HG03442 (cell line): ENCODE measurements around the gene CIZ1.
A peak's percentile ranks its signal among the peaks of the same experiment; 100 is the strongest.
"Not testable (repeated sequence)": the region's sequence is repeated elsewhere in the genome, so short reads cannot be mapped to it uniquely, and the experiment has no call there.

Source experiments
- ATAC-seq: cut with Tn5 transposase; IDR thresholded peaks from one replicate; pipeline ENCODE4 v1.9.1; 2021; ENCODE audit warnings: mild to moderate bottlenecking, moderate library complexity; ENCODE audit not compliant: unreplicated experiment

The CIZ1 gene

GRCh38 chr9:128191406-128192046 lies at the start of gene CIZ1:
TSS of gene CIZ1 (minus strand) at chr9:128191572. CDS start at chr9:128190857, 715 bp downstream.
- peak; percentile 66 for ATAC-seq

GRCh38 chr9:128233817-128234406 lies 42.5 kb upstream of the CIZ1 start:
- no peak for ATAC-seq

- no peak for ATAC-seq
Observed at GRCh38 chr9:128232528-128233428, 41.4 kb upstream of the CIZ1 start.

GRCh38 chr9:128231638-128232527 lies 40.5 kb upstream of the CIZ1 start:
- ATAC-seq: no peak

- ATAC-seq: not testable (repeated sequence)
Observed at GRCh38 chr9:128230897-128231296, 39.5 kb upstream of the CIZ1 start.

- ATAC-seq: no peak
Observed at GRCh38 chr9:128226412-128226801, 35.0 kb upstream of the CIZ1 start.

- no peak for ATAC-seq
Observed at GRCh38 chr9:128225770-128226411, 34.5 kb upstream of the CIZ1 start.

- no peak for ATAC-seq
Observed at GRCh38 chr9:128224877-128225276, 33.5 kb upstream of the CIZ1 start.

- no peak for ATAC-seq
Observed at GRCh38 chr9:128222880-128223670, 31.7 kb upstream of the CIZ1 start.

- no peak for ATAC-seq
Observed at GRCh38 chr9:128222026-128222425, 30.7 kb upstream of the CIZ1 start.

- ATAC-seq: no peak
Observed at GRCh38 chr9:128219831-128220230, 28.5 kb upstream of the CIZ1 start.

- peak; percentile 87 for ATAC-seq
Observed at GRCh38 chr9:128218518-128219389, 27.4 kb upstream of the CIZ1 start.

GRCh38 chr9:128218172-128218517 lies 26.8 kb upstream of the CIZ1 start:
- no peak for ATAC-seq

- no peak for ATAC-seq
Observed at GRCh38 chr9:128216781-128217553, 25.6 kb upstream of the CIZ1 start.

- ATAC-seq: no peak
Observed at GRCh38 chr9:128215491-128216409, 24.4 kb upstream of the CIZ1 start.

GRCh38 chr9:128214571-128215490 lies 23.5 kb upstream of the CIZ1 start:
- ATAC-seq: no peak
